ENCODE measurements around the gene ANKS1A. TPM values are rescaled to one million over a fixed set of nuclear protein-coding genes. Genes with fewer than 3 reads are reported as not detected.
A peak's percentile ranks its signal among the peaks of the same experiment; 100 is the strongest.

The ANKS1A gene
- total and polyA plus RNA-seq, 2 experiments from 2014 or later: 3.2 to 4.4 TPM

DNA sequence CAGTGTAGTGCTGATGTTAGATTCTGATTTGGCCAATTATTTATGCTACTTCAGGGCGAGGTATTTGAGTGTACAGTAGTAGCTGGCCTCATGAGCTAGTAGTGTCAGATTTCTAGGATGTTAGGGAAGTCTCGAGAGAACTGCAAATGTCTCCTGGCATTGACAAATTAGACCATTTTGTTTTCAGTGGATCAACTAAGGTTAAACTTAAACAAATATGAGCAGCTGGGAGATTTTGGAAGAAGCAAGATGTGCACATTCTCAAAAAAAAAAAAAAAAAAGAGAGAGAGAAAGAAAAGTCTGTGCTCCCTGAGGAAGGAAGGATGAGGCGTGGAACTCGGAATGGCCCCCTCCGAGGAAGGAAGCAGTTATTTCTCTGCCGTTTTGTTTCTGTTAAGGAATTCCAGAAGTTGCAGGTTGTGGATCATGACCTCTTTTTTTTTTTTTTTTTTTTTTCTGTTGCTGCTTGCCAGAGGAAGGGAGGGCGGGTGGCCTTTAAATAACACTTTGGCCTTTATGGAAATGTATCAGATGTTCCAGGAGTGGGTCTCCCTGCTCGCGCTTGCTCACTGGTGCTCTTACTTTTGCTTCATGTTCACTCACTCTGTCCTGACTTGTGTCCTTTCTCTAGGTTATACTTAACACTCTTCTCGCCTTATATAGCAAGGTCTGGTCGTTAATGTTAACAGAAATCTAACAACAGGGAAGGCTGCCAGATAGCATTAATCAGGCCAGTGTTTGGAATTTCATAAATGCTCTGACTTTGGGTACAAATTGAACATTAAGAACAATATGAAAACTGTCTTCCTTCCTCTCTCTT is 127.7 kb downstream of the ANKS1A start:
- Histone ChIP-seq H3K9me2 (ENCODE audit: insufficient read depth) (no peaks in the 10 kb centered on the region), H3K4me2 (ENCODE audit: unreplicated experiment) (peak overlapping the region; percentile 66), H3K4me3 (peak overlapping the region; percentile 30), H3K36me3 (ENCODE audit: low read depth) (no peaks in the 10 kb centered on the region), H3K27me3 (replicated peaks; ENCODE audit: insufficient read depth) (no peaks in the 10 kb centered on the region), H3F3A (ENCODE audit: insufficient read depth) (peaks cover 36% of the 10 kb centered on the region), H4K20me1 (ENCODE audit: insufficient read depth) (no peaks in the 10 kb centered on the region), H3K27ac (peak overlapping the region; percentile 43), H3K9ac (peak overlapping the region; percentile 48), H3K9me3 (ENCODE audit: low read depth) (no peaks in the 10 kb centered on the region), H3K79me2 (ENCODE audit: insufficient read depth) (no peaks in the 10 kb centered on the region), H2AFZ (peak overlapping the region; percentile 69), H3K4me1 (ENCODE audit: insufficient read depth) (peaks cover 42% of the 10 kb centered on the region)
- TF ChIP-seq EZH2 (IDR thresholded peaks at IDR 0.05; ENCODE audit: insufficient read depth, poor library complexity, severe bottlenecking) (no peak), EZH2phosphoT487 (IDR thresholded peaks at IDR 0.05; ENCODE audit: insufficient read depth, low read depth) (no peak)
- in situ Hi-C loops (cut with MboI): no loop called here
- 11 to 17% methylated on average over 11 of the region's 11 CpGs for WGBS, 2 experiments (ENCODE audit: low coverage in 1 of 2, low lambda C conversion rate in 2 of 2, missing lambda C conversion rate in 2 of 2)
- peak; percentile 63 for DNase-seq

DNA sequence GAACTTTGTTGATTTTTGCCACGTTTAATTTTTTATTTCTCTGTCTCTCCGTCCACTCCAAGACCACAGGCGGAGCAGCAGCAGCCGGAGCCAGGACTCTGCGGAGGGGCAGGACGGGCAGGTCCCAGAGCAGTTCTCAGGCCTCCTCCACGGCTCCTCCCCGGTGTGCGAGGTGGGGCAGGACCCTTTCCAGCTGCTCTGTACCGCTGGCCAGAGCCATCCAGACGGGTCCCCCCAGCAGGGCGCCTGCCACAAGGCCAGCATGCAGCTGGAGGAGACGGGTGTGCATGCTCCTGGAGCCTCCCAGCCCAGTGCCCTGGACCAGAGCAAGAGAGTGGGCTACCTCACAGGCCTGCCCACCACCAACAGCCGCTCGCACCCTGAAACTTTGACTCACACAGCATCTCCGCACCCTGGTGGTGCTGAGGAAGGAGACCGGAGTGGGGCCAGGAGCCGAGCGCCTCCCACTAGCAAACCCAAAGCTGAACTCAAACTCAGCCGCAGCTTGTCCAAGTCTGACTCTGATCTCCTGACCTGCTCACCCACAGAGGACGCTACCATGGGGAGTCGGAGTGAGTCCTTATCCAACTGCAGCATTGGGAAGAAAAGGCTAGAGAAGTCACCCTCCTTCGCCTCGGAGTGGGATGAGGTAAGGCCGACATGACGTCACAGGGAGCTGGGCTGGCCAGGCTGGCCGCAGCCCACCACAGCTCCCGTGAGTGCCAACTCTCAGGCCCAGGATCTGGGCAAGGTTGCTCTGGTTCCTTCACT is 128.5 kb downstream of the ANKS1A start:
- Histone ChIP-seq H3K4me3 (peak overlapping the region; percentile 30), H3K79me2 (ENCODE audit: insufficient read depth) (no peaks in the 10 kb centered on the region), H3K27ac (peak overlapping the region; percentile 43), H2AFZ (peak overlapping the region; percentile 69), H3F3A (ENCODE audit: insufficient read depth) (peaks cover 36% of the 10 kb centered on the region), H3K9me3 (ENCODE audit: low read depth) (no peaks in the 10 kb centered on the region), H3K36me3 (ENCODE audit: low read depth) (no peaks in the 10 kb centered on the region), H3K4me2 (ENCODE audit: unreplicated experiment) (peak overlapping the region; percentile 66), H4K20me1 (ENCODE audit: insufficient read depth) (no peaks in the 10 kb centered on the region), H3K4me1 (ENCODE audit: insufficient read depth) (peaks cover 42% of the 10 kb centered on the region), H3K27me3 (replicated peaks; ENCODE audit: insufficient read depth) (no peaks in the 10 kb centered on the region), H3K9me2 (ENCODE audit: insufficient read depth) (no peaks in the 10 kb centered on the region), H3K9ac (peak overlapping the region; percentile 48)
- TF ChIP-seq EZH2phosphoT487 (IDR thresholded peaks at IDR 0.05; ENCODE audit: insufficient read depth, low read depth) (no peak), EZH2 (IDR thresholded peaks at IDR 0.05; ENCODE audit: insufficient read depth, poor library complexity, severe bottlenecking) (no peak)
- WGBS, 2 experiments (ENCODE audit: low coverage in 1 of 2, low lambda C conversion rate in 2 of 2, missing lambda C conversion rate in 2 of 2): 10 to 14% methylated on average over 28 of the region's 28 CpGs
- in situ Hi-C loops (cut with MboI): no loop called here
- peak; percentile 70 for DNase-seq

GRCh38 chr6:35018182-35018519 is 129.1 kb downstream of the ANKS1A start:
- DNase-seq: no peak
- H3K4me1 ChIP-seq (ENCODE audit: insufficient read depth): peaks cover 42% of the 10 kb centered on the region
- peak overlapping the region; percentile 43; the same call in 1 of the 2 replicates for H3K27ac ChIP-seq
- H3K4me3 ChIP-seq: no peak overlapping the region; the same call in 1 of the 2 replicates
- H4K20me1 ChIP-seq (ENCODE audit: insufficient read depth): no peaks in the 10 kb centered on the region
- in situ Hi-C loops (cut with MboI): no loop called here
- H3K9me2 ChIP-seq (ENCODE audit: insufficient read depth): no peaks in the 10 kb centered on the region
- no peak overlapping the region for H3K4me2 ChIP-seq (ENCODE audit: unreplicated experiment)
- no peaks in the 10 kb centered on the region for H3K9me3 ChIP-seq (ENCODE audit: low read depth)
- peaks cover 36% of the 10 kb centered on the region for H3F3A ChIP-seq (ENCODE audit: insufficient read depth)
- H2AFZ ChIP-seq: peak overlapping the region; percentile 69
- no peaks in the 10 kb centered on the region for H3K79me2 ChIP-seq (ENCODE audit: insufficient read depth)
- H3K27me3 ChIP-seq (replicated peaks; ENCODE audit: insufficient read depth): no peaks in the 10 kb centered on the region
- H3K36me3 ChIP-seq (ENCODE audit: low read depth): no peaks in the 10 kb centered on the region
- WGBS, 2 experiments (ENCODE audit: low coverage in 1 of 2, low lambda C conversion rate in 2 of 2, missing lambda C conversion rate in 2 of 2): 46 to 54% methylated on average over 3 of the region's 3 CpGs
- no peak for TF ChIP-seq EZH2 (IDR thresholded peaks at IDR 0.05; ENCODE audit: insufficient read depth, poor library complexity, severe bottlenecking)
- no peak for TF ChIP-seq EZH2phosphoT487 (IDR thresholded peaks at IDR 0.05; ENCODE audit: insufficient read depth, low read depth)
- peak overlapping the region; percentile 48; the same call in 1 of the 2 replicates for H3K9ac ChIP-seq

GRCh38 chr6:35018746-35019145 is 129.7 kb downstream of the ANKS1A start:
- no peaks in the 10 kb centered on the region for H3K79me2 ChIP-seq (ENCODE audit: insufficient read depth)
- TF ChIP-seq EZH2phosphoT487 (IDR thresholded peaks at IDR 0.05; ENCODE audit: insufficient read depth, low read depth) (no peak), EZH2 (IDR thresholded peaks at IDR 0.05; ENCODE audit: insufficient read depth, poor library complexity, severe bottlenecking) (no peak)
- peaks cover 42% of the 10 kb centered on the region for H3K4me1 ChIP-seq (ENCODE audit: insufficient read depth)
- H2AFZ ChIP-seq: no peak overlapping the region
- H3K27ac ChIP-seq: no peak overlapping the region
- H3K4me2 ChIP-seq (ENCODE audit: unreplicated experiment): no peak overlapping the region
- no peak for DNase-seq
- H4K20me1 ChIP-seq (ENCODE audit: insufficient read depth): no peaks in the 10 kb centered on the region
- H3K9me2 ChIP-seq (ENCODE audit: insufficient read depth): no peaks in the 10 kb centered on the region
- in situ Hi-C loops (cut with MboI): no loop called here
- H3K27me3 ChIP-seq (replicated peaks; ENCODE audit: insufficient read depth): no peaks in the 10 kb centered on the region
- no peaks in the 10 kb centered on the region for H3K9me3 ChIP-seq (ENCODE audit: low read depth)
- 49 to 63% methylated on average over 2 of the region's 2 CpGs for WGBS, 2 experiments (ENCODE audit: low coverage in 1 of 2, low lambda C conversion rate in 2 of 2, missing lambda C conversion rate in 2 of 2)
- no peak overlapping the region for H3K9ac ChIP-seq
- H3F3A ChIP-seq (ENCODE audit: insufficient read depth): peaks cover 34% of the 10 kb centered on the region
- no peaks in the 10 kb centered on the region for H3K36me3 ChIP-seq (ENCODE audit: low read depth)
- no peak overlapping the region for H3K4me3 ChIP-seq
